ENCODE measurements around the gene FBXL15.

DNA sequence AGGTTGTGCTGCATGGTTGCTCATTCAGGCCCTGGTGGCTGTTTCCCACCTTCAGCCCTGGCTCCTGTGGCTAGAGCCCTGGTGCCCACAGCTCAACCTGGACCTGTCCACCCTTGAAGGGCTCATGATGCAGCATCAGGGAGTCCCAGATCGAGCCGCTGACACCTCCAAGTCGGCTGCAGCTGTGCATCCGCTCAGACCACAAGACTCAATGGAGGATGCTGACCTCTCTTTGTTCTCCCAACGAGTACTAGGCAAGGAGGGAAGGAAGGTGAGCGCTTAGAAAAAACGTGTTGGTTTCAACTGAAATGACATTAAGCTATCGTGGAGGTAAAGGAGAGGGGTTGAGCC is 40.2 kb downstream of the FBXL15 start:
- TF ChIP-seq POLR2A (IDR thresholded peaks at IDR 0.05; ENCODE audit: low read depth, low read length) (no peak), FOS (IDR thresholded peaks at IDR 0.05; ENCODE audit: low read depth, low read length) (no peak), CTCF (conservative IDR thresholded peaks at IDR 0.05; ENCODE audit: low read depth, low read length) (no peak), RAD21 (IDR thresholded peaks at IDR 0.05; ENCODE audit: low read length) (no peak)
